K562 (cell line): ENCODE measurements around the gene AIG1. TPM values are rescaled to one million over a fixed set of nuclear protein-coding genes. Genes with fewer than 3 reads are reported as not detected.

Experiments used
- ARNT ChIP-seq, 2 experiments: fragments of 450-650 bp; IDR thresholded peaks; 2 replicates each; pipeline ENCODE4 v1.6.1; 2016; ENCODE audit warnings: mild to moderate bottlenecking in 1 of 2
- BDP1 ChIP-seq: IDR thresholded peaks from 3 replicates; pipeline ENCODE4 v1.6.1; 2011; ENCODE audit not compliant: insufficient read length, insufficient read depth
- BMI1 ChIP-seq: fragments of 150-350 bp; IDR thresholded peaks from 2 replicates; pipeline ENCODE4 v1.6.1; 2014; ENCODE audit warnings: low read length
- CBX5 ChIP-seq: IDR thresholded peaks from 2 replicates; pipeline ENCODE4 v1.6.1; 2014; ENCODE audit warnings: low read depth, borderline replicate concordance
- CREB1 ChIP-seq, 2 experiments: sonication (generic) in 1 of 2; formaldehyde crosslinking in 1 of 2; IDR thresholded peaks; 2 replicates each; pipeline versions ENCODE4 v1.6.1 to v1.8.0; 2012 to 2022; ENCODE audit warnings: inconsistent platforms in 1 of 2, mild to moderate bottlenecking in 1 of 2, missing genetic modification reagents in 1 of 2, moderate library complexity in 1 of 2
- CREB3L1 ChIP-seq: fragments of 450-650 bp; IDR thresholded peaks from 2 replicates; pipeline ENCODE4 v1.6.1; 2014; ENCODE audit warnings: low read depth, mild to moderate bottlenecking, moderate library complexity, borderline replicate concordance
- E2F3 ChIP-seq: fragments of 250-450 bp; sonication (Bioruptor Pico); IDR thresholded peaks from 2 replicates; pipeline ENCODE4 v1.4.0; 2020; ENCODE audit warnings: mild to moderate bottlenecking
- ELF1 ChIP-seq: fragments of 200-800 bp; sonication (Bioruptor generic); IDR thresholded peaks from 2 replicates; pipeline ENCODE4 v1.6.1; 2016; ENCODE audit warnings: missing genetic modification characterization, missing compliant biosample characterization
- GABPA ChIP-seq: fragments of 200-800 bp; sonication (Bioruptor generic); conservative IDR thresholded peaks from 2 replicates; pipeline ENCODE4 v1.6.1; 2016; ENCODE audit warnings: low read depth, missing genetic modification characterization, missing compliant biosample characterization
- GMEB1 ChIP-seq: fragments of 250-450 bp; sonication (Bioruptor Pico); IDR thresholded peaks from 2 replicates; pipeline ENCODE4 v1.4.0; 2020; ENCODE audit warnings: mild to moderate bottlenecking
- HDAC3 ChIP-seq: fragments of 450-650 bp; IDR thresholded peaks from 2 replicates; pipeline ENCODE4 v1.6.1; 2018; ENCODE audit warnings: borderline replicate concordance, mild to moderate bottlenecking, moderate library complexity; ENCODE audit not compliant: partially characterized antibody
- KAT8 ChIP-seq: fragments of 450-650 bp; IDR thresholded peaks from 2 replicates; pipeline ENCODE4 v1.6.1; 2016; ENCODE audit warnings: low read depth, mild to moderate bottlenecking
- MXD1 ChIP-seq: fragments of 250-450 bp; sonication (Bioruptor Pico); IDR thresholded peaks from 2 replicates; pipeline ENCODE4 v1.8.0; 2021; ENCODE audit warnings: borderline replicate concordance, mild to moderate bottlenecking, moderate library complexity; ENCODE audit not compliant: poor library complexity, severe bottlenecking
- MYNN ChIP-seq, 2 experiments: sonication (generic); formaldehyde crosslinking in 1 of 2; IDR thresholded peaks; 2 replicates each; pipeline versions ENCODE4 v1.5.0 to v1.6.1; 2016 to 2020; ENCODE audit warnings: antibody characterized with exemption in 1 of 2, missing genetic modification reagents in 1 of 2
- NCOA6 ChIP-seq: fragments of 450-650 bp; IDR thresholded peaks from 2 replicates; pipeline ENCODE4 v1.6.1; 2017; ENCODE audit warnings: mild to moderate bottlenecking
- PCBP1 ChIP-seq: fragments of 200-400 bp; formaldehyde crosslinking; IDR thresholded peaks from 2 replicates; pipeline ENCODE4 v1.6.1; 2018; ENCODE audit warnings: mild to moderate bottlenecking, low read depth, low read length; ENCODE audit not compliant: poor library complexity, severe bottlenecking
- POLR3G ChIP-seq: IDR thresholded peaks from 2 replicates; pipeline ENCODE4 v1.6.1; 2011; ENCODE audit not compliant: insufficient read length, insufficient replicate concordance; ENCODE audit errors: extremely low read depth
- PREB ChIP-seq: sonication (generic); formaldehyde crosslinking; IDR thresholded peaks from 2 replicates; pipeline ENCODE4 v1.8.1; 2023; ENCODE audit warnings: mild to moderate bottlenecking, missing genetic modification reagents
- SMARCC2 ChIP-seq: fragments of 450-650 bp; IDR thresholded peaks from 2 replicates; pipeline ENCODE4 v1.6.1; 2017; ENCODE audit warnings: antibody characterized with exemption, moderate library complexity, mild to moderate bottlenecking, low read depth
- SRSF9 ChIP-seq: fragments of 200-400 bp; formaldehyde crosslinking; IDR thresholded peaks from 2 replicates; pipeline ENCODE4 v1.6.1; 2017; ENCODE audit warnings: low read depth, low read length, borderline replicate concordance
- TRIM24 ChIP-seq, 2 experiments: fragments of 450-650 bp; IDR thresholded peaks; 2 replicates each; pipeline ENCODE4 v1.6.1; 2016
- ZFP36 ChIP-seq: fragments of 150-350 bp; IDR thresholded peaks from 2 replicates; pipeline ENCODE4 v1.6.1; 2018; ENCODE audit warnings: low read length, low read depth; ENCODE audit not compliant: partially characterized antibody
- ZNF140 ChIP-seq: fragments of 250-450 bp; sonication (Bioruptor Pico); IDR thresholded peaks from 2 replicates; pipeline ENCODE4 v1.8.0; 2021; ENCODE audit warnings: moderate library complexity, mild to moderate bottlenecking, inconsistent platforms
- ZNF311 ChIP-seq: fragments of 250-450 bp; sonication (Bioruptor Pico); IDR thresholded peaks from 2 replicates; pipeline ENCODE4 v1.4.0; 2020; ENCODE audit warnings: mild to moderate bottlenecking, moderate library complexity
- polyA plus RNA-seq, 8 experiments: library from polyadenylated mRNA; depleted of rRNA in 4 of 8; stranded (reverse) in 5 of 8; unstranded in 3 of 8; fragments of >200 nt; fragmentation: Nextera tagmentation in 2 of 8; fragmentation: Illumina TruSeq in 1 of 8; extraction: Ambion mirVana in 2 of 8; extraction: Trizol in 1 of 8; gene quantifications; 2 replicates each; pipeline versions ENCODE4 v1.2.1 to v1.2.3, GENCODE V29; 2011 to 2014; ENCODE audit warnings: inconsistent platforms in 1 of 8, missing spikeins in 1 of 8
- total RNA-seq, 7 experiments: library from RNA; depleted of rRNA in 6 of 7; stranded (reverse); fragments of >200 nt in 6 of 7; fragmentation: Illumina TruSeq in 2 of 7; extraction: Trizol in 2 of 7; gene quantifications; 2 replicates each; pipeline versions ENCODE4 v1.2.1 to v1.2.3, GENCODE V29; 2011 to 2021; ENCODE audit warnings: low replicate concordance in 1 of 7

AIG1 gene
- total and polyA plus RNA-seq, 9 of the 15 experiments (the other 6 are each of a cell fraction or from before 2014, with no cell fraction given): 74.8 to 333 (median 127) TPM

- TF ChIP-seq GMEB1 (CRISPR knock-in tag): no peak
- TF ChIP-seq SMARCC2: no peak
- no peak for TF ChIP-seq ARNT (IDR thresholded peaks at IDR 0.05)
- TF ChIP-seq NCOA6: no peak
- TF ChIP-seq BMI1: no peak
- peak in 1 of 2 experiments; percentile 31; a peak in 1 of 4 replicates for TF ChIP-seq TRIM24 (IDR thresholded peaks at IDR 0.05)
- TF ChIP-seq ZNF140: no peak
- TF ChIP-seq MYNN (IDR thresholded peaks at IDR 0.05): 0 out of 2 replicates have a peak, but pooled peaks have one; percentile 14
- TF ChIP-seq MYNN (CRISPR knock-in tag; IDR thresholded peaks at IDR 0.05): no peak
- no peak for TF ChIP-seq MXD1 (CRISPR knock-in tag)
- TF ChIP-seq PCBP1: peak; percentile 18
- TF ChIP-seq ELF1 (tag): no peak; the same call in 1 of the 2 replicates
- no peak for TF ChIP-seq POLR3G
- no peak for TF ChIP-seq KAT8
- TF ChIP-seq CREB3L1: peak; percentile 55; the same call in 1 of the 2 replicates
- no peak for TF ChIP-seq HDAC3
- TF ChIP-seq ZNF311: no peak
- no peak for TF ChIP-seq BDP1
- no peak for TF ChIP-seq SRSF9
- no peak for TF ChIP-seq ZFP36
- peak; percentile 63 for TF ChIP-seq GABPA (tag)
- no peak for TF ChIP-seq PREB
- peak; percentile 43; the same call in 1 of the 2 replicates for TF ChIP-seq E2F3 (CRISPR knock-in tag)
- no peak; the same call in 1 of the 2 replicates for TF ChIP-seq CBX5
- peak; percentile 99 for TF ChIP-seq CREB1 (IDR thresholded peaks at IDR 0.05)
- peak; percentile 96 for TF ChIP-seq CREB1 (CRISPR knock-in tag; IDR thresholded peaks at IDR 0.05)
Observed at GRCh38 chr6:143060354-143060805, 309 bp upstream of the AIG1 start (continued).
